Activated CD8-positive, alpha-beta memory T cell treated with anti-CD3 and anti-CD28 coated beads for 4 hours (primary cell): ENCODE results near the gene NRROS.
"Not testable (repeated sequence)": the region's sequence is repeated elsewhere in the genome, so short reads cannot be mapped to it uniquely, and the experiment has no call there.

Experiments
- DNase-seq, 2 donors: peaks; one replicate each; pipeline ENCODE4 v3.0.0-alpha.2; 2020; ENCODE audit warnings: low read depth in 2 of 2

The NRROS gene

GRCh38 chr3:196624907-196625306, 14.6 kb upstream of the NRROS start:
- no peak for DNase-seq

- DNase-seq = no peak
Measured at GRCh38 chr3:196625331-196625730, 14.2 kb upstream of the NRROS start.

GRCh38 chr3:196627918-196628231, 11.6 kb upstream of the NRROS start:
- DNase-seq = no peak

GRCh38 chr3:196629228-196629627, 10.3 kb upstream of the NRROS start:
- DNase-seq = no peak

- no peak for DNase-seq
Measured at GRCh38 chr3:196631682-196632045, 7.8 kb upstream of the NRROS start.

- peak; percentile 69 to 71 for DNase-seq
Measured at GRCh38 chr3:196632046-196632751, 7.3 kb upstream of the NRROS start.

- no peak for DNase-seq
Measured at GRCh38 chr3:196633555-196634151, 5.8 kb upstream of the NRROS start.

GRCh38 chr3:196634224-196634623, 5.3 kb upstream of the NRROS start:
- no peak for DNase-seq

- DNase-seq = no peak
Measured at GRCh38 chr3:196634829-196635228, 4.7 kb upstream of the NRROS start.

GRCh38 chr3:196636369-196637349, 2.8 kb upstream of the NRROS start:
- no peak for DNase-seq

GRCh38 chr3:196637941-196638340, 1.6 kb upstream of the NRROS start:
- DNase-seq = not testable (repeated sequence)

GRCh38 chr3:196638861-196639482, 522 bp upstream of the NRROS start:
- DNase-seq = no peak

GRCh38 chr3:196640297-196641018, 964 bp downstream of the NRROS start:
- DNase-seq = no peak

GRCh38 chr3:196641333-196642054, 2.0 kb downstream of the NRROS start:
- DNase-seq = no peak

- DNase-seq = no peak
Measured at GRCh38 chr3:196642434-196642833, 2.9 kb downstream of the NRROS start.

- DNase-seq = no peak
Measured at GRCh38 chr3:196643201-196643749, 3.8 kb downstream of the NRROS start.

GRCh38 chr3:196643761-196644160, 4.3 kb downstream of the NRROS start:
- no peak for DNase-seq

GRCh38 chr3:196645096-196645495, 5.6 kb downstream of the NRROS start:
- no peak for DNase-seq

- no peak for DNase-seq
Measured at GRCh38 chr3:196645897-196646665, 6.6 kb downstream of the NRROS start.
